ENCODE results near the gene DDAH2. TPM values are rescaled to one million over a fixed set of nuclear protein-coding genes. Genes with fewer than 3 reads are reported as not detected.

DDAH2 gene
- total RNA-seq, 1 donor from 2014 or later = 67.0 TPM

- H3K27me3 ChIP-seq (ENCODE audit: low read depth) = no peaks in the 10 kb centered on the region
- DNase-seq (no peak), ATAC-seq (peak in 1 of 2 donors; percentile 8)
- H3K27ac ChIP-seq = peak overlapping the region; percentile 98
- H3K9me3 ChIP-seq = no peaks in the 10 kb centered on the region
- peaks cover 36% of the 10 kb centered on the region for H3K36me3 ChIP-seq
- peak overlapping the region; percentile 81 for H3K4me3 ChIP-seq
- intact Hi-C loops (cut with DNase I) = no loop called here
- H3K4me1 ChIP-seq = peaks cover 30% of the 10 kb centered on the region
- TF ChIP-seq CTCF (IDR thresholded peaks at IDR 0.05) = no peak
Observed at GRCh38 chr6:31702405-31702818, 26.7 kb downstream of the DDAH2 start.

GRCh38 chr6:31701666-31702404, 27.3 kb downstream of the DDAH2 start:
- peak overlapping the region; percentile 81 for H3K4me3 ChIP-seq
- ATAC-seq (peak in 1 of 2 donors; percentile 5), DNase-seq (no peak)
- no peak for TF ChIP-seq CTCF (IDR thresholded peaks at IDR 0.05)
- H3K27me3 ChIP-seq (ENCODE audit: low read depth) = no peaks in the 10 kb centered on the region
- intact Hi-C loops (cut with DNase I) = no loop called here
- no peaks in the 10 kb centered on the region for H3K9me3 ChIP-seq
- peak overlapping the region; percentile 98 for H3K27ac ChIP-seq
- H3K4me1 ChIP-seq = peaks cover 30% of the 10 kb centered on the region
- peaks cover 39% of the 10 kb centered on the region for H3K36me3 ChIP-seq

- no peak for ATAC-seq
- peak overlapping the region; percentile 98 for H3K27ac ChIP-seq
- H3K4me1 ChIP-seq = peaks cover 30% of the 10 kb centered on the region
- peaks cover 49% of the 10 kb centered on the region for H3K36me3 ChIP-seq
- TF ChIP-seq CTCF (IDR thresholded peaks at IDR 0.05) = no peak
- H3K27me3 ChIP-seq (ENCODE audit: low read depth) = no peaks in the 10 kb centered on the region
- no peak for DNase-seq
- H3K4me3 ChIP-seq = no peak overlapping the region
- H3K9me3 ChIP-seq = no peaks in the 10 kb centered on the region
- intact Hi-C loops (cut with DNase I) = no loop called here
Observed at GRCh38 chr6:31700740-31701401, 28.2 kb downstream of the DDAH2 start.

- Histone ChIP-seq H3K4me1 (peaks cover 23% of the 10 kb centered on the region), H3K36me3 (peaks cover 82% of the 10 kb centered on the region), H3K27me3 (ENCODE audit: low read depth) (no peaks in the 10 kb centered on the region), H3K4me3 (no peak overlapping the region), H3K27ac (no peak overlapping the region), H3K9me3 (no peaks in the 10 kb centered on the region)
- intact Hi-C loops (cut with DNase I) = no loop called here
- ATAC-seq = no peak
- DNase-seq = no peak
- TF ChIP-seq CTCF (IDR thresholded peaks at IDR 0.05) = no peak
Observed at GRCh38 chr6:31697555-31697954, 31.5 kb downstream of the DDAH2 start.

- TF ChIP-seq CTCF (IDR thresholded peaks at IDR 0.05) = no peak
- no peaks in the 10 kb centered on the region for H3K27me3 ChIP-seq (ENCODE audit: low read depth)
- H3K27ac ChIP-seq = no peak overlapping the region
- H3K9me3 ChIP-seq = no peaks in the 10 kb centered on the region
- H3K36me3 ChIP-seq = peaks cover 97% of the 10 kb centered on the region
- no peak for ATAC-seq
- no peak overlapping the region for H3K4me3 ChIP-seq
- peaks cover 4% of the 10 kb centered on the region for H3K4me1 ChIP-seq
- no peak for DNase-seq
- intact Hi-C loops (cut with DNase I) = no loop called here
Observed at GRCh38 chr6:31693535-31693934, 35.6 kb downstream of the DDAH2 start.
